Esophagus muscularis mucosa (tissue), 4 donors: Measurements from ENCODE around the gene OGFR. TPM values are rescaled to one million over a fixed set of nuclear protein-coding genes. Genes with fewer than 3 reads are reported as not detected.

Experiments used
- DNase-seq: peaks from one replicate; pipeline ENCODE4 v3.0.0-alpha.2; 2017; ENCODE audit errors: extremely low spot score
- H3K27ac ChIP-seq, 4 donors: fragments of 200-600 bp; sonication (generic); replicated peaks in 1 of 4; 1 replicate in 3 of 4; 2 replicates in 1 of 4; pipeline ENCODE4 v1.5.1; 2016 to 2019; ENCODE audit warnings: mild to moderate bottlenecking in 1 of 4
- H3K27me3 ChIP-seq, 4 donors: fragments of 200-600 bp; sonication (generic); one replicate each; pipeline versions ENCODE4 v1.5.1 to v1.6.0; 2016 to 2019
- H3K36me3 ChIP-seq, 4 donors: fragments of 200-600 bp; sonication (generic); one replicate each; pipeline ENCODE4 v1.5.1; 2016 to 2019
- H3K4me1 ChIP-seq, 4 donors: fragments of 200-600 bp; sonication (generic); one replicate each; pipeline ENCODE4 v1.5.1; 2016 to 2019
- H3K4me3 ChIP-seq, 4 donors: fragments of 200-600 bp; sonication (generic); 1 replicate in 2 of 4; 2 replicates in 2 of 4; pipeline ENCODE4 v1.5.1; 2016 to 2019; ENCODE audit warnings: mild to moderate bottlenecking in 4 of 4, moderate library complexity in 1 of 4
- H3K9me3 ChIP-seq, 4 donors: fragments of 200-600 bp; sonication (generic); 1 replicate in 3 of 4; 2 replicates in 1 of 4; pipeline ENCODE4 v1.5.1; 2016 to 2019
- CTCF ChIP-seq, 3 experiments: fragments of 200-600 bp in 2 of 3; fragments of 450-650 bp in 1 of 3; sonication (generic) in 2 of 3; IDR thresholded peaks; one replicate each; pipeline ENCODE4 v1.5.1; 2017 to 2019; ENCODE audit warnings: antibody characterized with exemption in 3 of 3, mild to moderate bottlenecking in 2 of 3, moderate library complexity in 1 of 3
- EP300 ChIP-seq: sonication (generic); formaldehyde crosslinking; IDR thresholded peaks from one replicate; pipeline ENCODE4 v1.6.1; 2017; ENCODE audit warnings: antibody characterized with exemption
- POLR2A ChIP-seq: fragments of 450-650 bp; IDR thresholded peaks from one replicate; pipeline ENCODE4 v1.6.1; 2017; ENCODE audit warnings: antibody characterized with exemption, moderate library complexity, mild to moderate bottlenecking, low read depth
- POLR2AphosphoS5 ChIP-seq, 2 donors: sonication (generic); formaldehyde crosslinking; IDR thresholded peaks; one replicate each; pipeline ENCODE4 v1.6.1; 2017; ENCODE audit warnings: antibody characterized with exemption in 2 of 2
- WGBS: methylation state at CpG from one replicate; pipeline ENCODE4 v1.1.5; 2018; 5-methylcytosine and 5-hydroxymethylcytosine counted together
- intact Hi-C: fragments of 100-400 bp; cut with DNase I; formaldehyde crosslinking; loops from one replicate; pipeline ENCODE4 v1.15.1; 2023
- total RNA-seq, 4 donors: library from RNA; depleted of rRNA; stranded (reverse); fragments of >200 nt; gene quantifications; one replicate each; pipeline versions ENCODE4 v1.1.0 to v1.2.1, GENCODE V29; 2016

OGFR gene
- total RNA-seq, 4 donors from 2014 or later, result 46.1 to 84.5 (median 62.7) TPM

- Histone ChIP-seq H3K36me3 (peaks cover 32 to 46% (median 44%) of the 10 kb centered on the region in 4 donors), H3K9me3 (no peaks in the 10 kb centered on the region), H3K27ac (no peak overlapping the region), H3K4me3 (no peak overlapping the region), H3K4me1 (peaks cover 39 to 56% (median 52%) of the 10 kb centered on the region in 4 donors), H3K27me3 (peaks cover 4 to 58% (median 34%) of the 10 kb centered on the region in 4 donors)
- intact Hi-C loops, result no loop called here
- no peak for DNase-seq
- TF ChIP-seq CTCF (IDR thresholded peaks at IDR 0.05) (no peak), POLR2A (no peak), EP300 (no peak), POLR2AphosphoS5 (IDR thresholded peaks at IDR 0.05) (no peak)
- WGBS, result 65% methylated on average over 5 of the region's 12 CpGs
Observed at GRCh38 chr20:62814709-62815065, 10.1 kb downstream of the OGFR start.

DNA sequence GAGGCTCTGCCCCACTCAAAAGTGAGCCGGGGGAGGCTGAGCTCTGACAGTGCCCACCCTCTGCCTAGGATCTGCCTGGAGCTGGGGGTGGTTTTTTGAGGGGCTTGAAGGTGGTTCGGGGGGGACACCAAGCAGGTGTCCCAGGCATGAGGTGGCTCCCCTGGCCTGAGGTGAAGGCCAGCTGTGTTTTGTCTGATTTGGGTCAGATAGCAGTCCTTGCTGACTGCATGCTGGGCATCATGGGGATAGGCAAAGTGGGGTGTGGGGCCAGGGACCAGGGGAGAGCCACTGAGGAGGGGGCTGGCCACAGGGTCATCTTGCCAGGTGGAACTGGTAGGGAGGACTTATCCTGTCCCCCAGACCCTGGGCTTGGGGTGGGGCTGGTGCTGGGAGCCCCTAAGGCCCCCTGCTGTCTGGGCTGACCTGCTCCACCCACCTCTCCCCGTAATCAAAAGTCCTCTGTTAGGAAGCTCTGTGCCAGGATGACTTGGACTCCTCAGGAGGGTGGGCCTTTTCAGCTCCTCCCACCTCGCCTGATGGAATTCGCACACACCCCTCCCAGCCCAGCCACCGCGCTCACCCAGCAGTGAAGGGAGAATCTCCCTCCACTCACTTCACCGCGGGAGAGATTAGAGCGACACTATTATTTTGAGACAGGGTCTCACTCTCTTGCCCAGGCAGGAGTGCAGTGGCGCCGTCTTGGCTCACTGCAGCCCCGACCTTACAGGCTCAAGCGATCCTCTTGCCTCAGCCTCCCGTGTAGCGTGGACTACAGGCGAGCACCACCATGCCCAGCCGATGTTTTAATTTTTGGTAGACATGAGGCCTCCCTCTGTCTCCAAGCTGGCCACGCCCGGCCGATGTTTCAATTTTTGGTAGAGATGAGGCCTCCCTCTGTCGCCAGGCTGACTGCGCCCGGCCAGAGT is 10.7 kb downstream of the OGFR start:
- Histone ChIP-seq H3K9me3 (no peaks in the 10 kb centered on the region), H3K4me3 (peak overlapping the region in 1 of 4 donors; percentile 59), H3K27me3 (peaks cover 4 to 64% (median 34%) of the 10 kb centered on the region in 4 donors), H3K36me3 (peaks cover 26 to 40% (median 37%) of the 10 kb centered on the region in 4 donors), H3K27ac (peak overlapping the region in 1 of 4 donors; percentile 9), H3K4me1 (peaks cover 44 to 60% (median 57%) of the 10 kb centered on the region in 4 donors)
- WGBS, result 45% methylated on average over 17 of the region's 24 CpGs
- intact Hi-C loops, result no loop called here
- TF ChIP-seq EP300, result no peak
- peak in 1 of 2 donors; percentile 24 for TF ChIP-seq POLR2AphosphoS5 (IDR thresholded peaks at IDR 0.05)
- no peak for DNase-seq

DNA sequence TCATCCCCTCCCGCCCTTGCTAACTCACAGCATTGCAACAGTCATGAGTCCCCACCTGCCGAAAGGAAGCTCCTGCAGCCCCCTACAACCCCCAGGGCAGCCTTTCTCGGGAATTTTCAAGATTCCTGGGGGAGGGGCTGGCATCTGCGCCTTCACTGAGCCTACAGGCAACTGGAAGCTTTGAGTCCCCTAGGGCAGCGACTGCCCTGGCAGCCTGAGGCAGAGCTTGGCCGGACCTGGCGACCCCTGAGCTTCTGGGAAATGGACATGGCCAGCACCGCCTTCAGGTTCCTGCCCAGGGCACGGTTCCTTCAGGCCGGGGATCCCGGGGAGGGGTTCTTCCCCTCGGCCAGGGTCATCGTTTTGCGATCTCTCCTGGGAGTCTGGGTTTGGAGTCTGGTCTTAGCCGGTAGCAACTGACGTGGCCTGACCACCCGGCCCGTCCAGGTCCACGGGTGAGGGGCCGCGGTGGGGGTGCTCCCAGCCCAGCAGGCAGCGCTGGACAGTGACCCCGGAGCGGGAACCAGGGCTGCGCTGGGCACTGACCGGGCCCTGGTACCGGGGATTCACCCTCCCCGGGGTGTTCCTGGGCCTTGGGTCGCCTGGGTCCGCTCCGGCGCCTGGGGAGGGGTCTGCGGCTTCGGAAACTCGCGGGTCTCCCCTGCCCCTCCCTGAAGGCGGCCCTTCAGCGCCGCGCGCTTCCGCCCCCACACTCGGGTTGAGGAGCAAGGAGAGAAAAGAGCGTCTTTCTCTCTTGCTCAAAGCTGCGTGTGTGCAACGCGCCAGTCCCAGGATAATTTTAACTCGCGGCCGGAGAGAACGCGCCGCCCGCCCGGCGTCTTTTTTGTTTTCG is 11.6 kb downstream of the OGFR start:
- Histone ChIP-seq H3K4me1 (peaks cover 44 to 63% (median 58%) of the 10 kb centered on the region in 4 donors), H3K9me3 (no peaks in the 10 kb centered on the region), H3K36me3 (peaks cover 17 to 30% (median 28%) of the 10 kb centered on the region in 4 donors), H3K27me3 (peaks cover 4 to 68% (median 34%) of the 10 kb centered on the region in 4 donors), H3K27ac (peak overlapping the region; percentile 50 to 71 (median 64)), H3K4me3 (peak overlapping the region; percentile 44 to 59 (median 48))
- no peak for DNase-seq
- intact Hi-C loops, result no loop called here
- TF ChIP-seq CTCF (IDR thresholded peaks at IDR 0.05), result no peak
- TF ChIP-seq EP300, result no peak
- no peak for TF ChIP-seq POLR2A
- TF ChIP-seq POLR2AphosphoS5 (IDR thresholded peaks at IDR 0.05), result no peak
- WGBS, result 26% methylated on average over 7 of the region's 57 CpGs

GRCh38 chr20:62816884-62817873 is 12.5 kb downstream of the OGFR start, which contains the start of gene COL9A3:
Gene COL9A3 (plus strand): TSS chr20:62817050. CDS start chr20:62817065, 15 bp downstream.
- H3K4me1 ChIP-seq, result peaks cover 44 to 63% (median 58%) of the 10 kb centered on the region in 4 donors
- TF ChIP-seq CTCF (IDR thresholded peaks at IDR 0.05) (no peak), EP300 (no peak), POLR2A (no peak), POLR2AphosphoS5 (IDR thresholded peaks at IDR 0.05) (no peak)

More at GRCh38 chr20:62816884-62817873, 12.5 kb downstream of the OGFR start, which contains the start of gene COL9A3:
- WGBS, result 17% methylated on average over 43 of the region's 108 CpGs
- Histone ChIP-seq H3K27me3 (peaks cover 4 to 71% (median 34%) of the 10 kb centered on the region in 4 donors), H3K9me3 (no peaks in the 10 kb centered on the region), H3K4me3 (peak within 1 kb of the TSS; percentile 44 to 59 (median 48)), H3K27ac (peak within 1 kb of the TSS; percentile 50 to 71 (median 64)), H3K36me3 (peaks cover 8 to 21% (median 19%) of the 10 kb centered on the region in 4 donors)
- intact Hi-C loops, result no loop called here
- no peak for DNase-seq
